ENCODE results near the gene GMPR2. TPM values are rescaled to one million over a fixed set of nuclear protein-coding genes. Genes with fewer than 3 reads are reported as not detected.
"Not testable (repeated sequence)": the region's sequence is repeated elsewhere in the genome, so short reads cannot be mapped to it uniquely, and the experiment has no call there.

The GMPR2 gene
- polyA plus RNA-seq, 4 donors, result 102 to 121 (median 118) TPM

DNA sequence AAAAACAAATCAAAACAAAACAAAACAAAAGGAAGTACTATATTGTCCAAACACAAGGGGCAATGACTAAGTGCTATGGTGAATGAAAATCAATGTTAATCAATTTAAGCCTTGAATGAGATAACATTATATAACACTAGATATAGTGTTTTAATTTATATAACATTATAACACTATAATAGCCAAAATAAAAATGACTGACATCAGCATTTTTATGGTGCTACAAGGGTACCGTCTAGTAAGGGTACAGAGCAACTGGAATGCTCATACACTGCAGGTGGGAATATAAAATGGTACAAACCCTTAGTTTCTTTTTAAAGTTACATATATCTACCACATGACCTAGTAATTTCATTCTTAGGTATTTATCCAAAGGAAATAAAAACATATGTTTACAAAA is 6.3 kb upstream of the GMPR2 start:
- DNase-seq (ENCODE audit: low read depth in 4 of 4, low spot score in 3 of 4), result no peak

DNA sequence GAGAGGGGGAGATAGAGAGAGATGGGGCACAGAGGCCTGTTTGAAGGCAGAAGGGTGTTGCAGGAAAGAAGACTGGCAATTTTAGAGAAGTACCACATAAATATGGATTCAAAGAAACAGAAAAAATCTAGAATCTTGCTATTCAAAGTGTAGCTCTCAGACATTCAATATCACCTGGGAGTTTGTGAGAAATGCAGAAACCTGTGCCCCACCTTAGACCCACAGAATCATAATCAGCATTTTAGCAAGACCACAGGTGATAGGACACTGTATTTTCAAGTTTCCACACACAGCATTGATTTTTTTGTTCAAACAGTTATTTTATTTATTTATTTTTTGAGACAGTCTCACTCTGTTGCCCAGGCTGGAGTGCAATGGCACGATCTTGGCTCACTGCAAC is 3.8 kb upstream of the GMPR2 start:
- DNase-seq (ENCODE audit: low read depth in 4 of 4, low spot score in 3 of 4), result no peak

DNA sequence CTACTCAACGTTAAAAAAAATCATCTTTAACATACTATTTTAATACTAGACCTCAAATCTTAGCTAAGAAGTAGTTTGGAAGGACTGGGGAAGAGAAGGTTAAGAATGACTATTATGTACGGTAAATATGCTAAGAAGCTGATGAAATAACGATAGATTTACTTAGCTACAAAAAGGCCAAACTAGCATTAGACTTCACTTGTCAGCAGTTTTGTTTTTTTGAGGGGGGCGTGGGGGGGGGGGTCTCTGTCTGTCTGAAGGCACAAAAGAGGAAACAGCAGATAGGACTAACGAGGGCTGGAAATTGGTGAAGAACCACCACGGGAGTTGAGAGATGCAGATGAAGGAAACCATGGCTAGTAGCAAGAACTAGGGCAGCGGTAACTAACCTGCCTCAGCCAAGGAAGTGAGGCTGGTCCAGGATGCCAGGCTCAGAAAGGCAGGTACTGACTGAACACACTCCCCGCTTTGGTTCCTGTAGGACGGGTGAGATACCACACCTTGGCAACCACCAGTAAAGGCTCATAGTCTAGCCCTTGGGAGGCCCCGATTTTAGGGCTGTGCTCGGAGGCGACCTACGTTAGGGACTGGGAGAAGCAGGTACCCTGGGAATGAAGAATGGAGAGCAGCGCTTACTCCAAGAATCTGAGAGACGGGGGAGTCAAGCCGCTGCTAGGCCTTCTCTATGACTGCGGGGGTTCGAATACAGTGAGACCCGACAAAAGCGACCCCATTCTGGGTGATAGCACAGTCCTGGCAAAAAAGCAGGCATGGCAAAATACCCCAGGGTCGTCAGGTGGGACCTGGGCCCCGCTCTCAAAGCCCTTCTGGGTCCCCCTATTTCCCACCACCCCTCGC is 1.2 kb upstream of the GMPR2 start:
- DNase-seq (ENCODE audit: low read depth in 4 of 4, low spot score in 3 of 4), result no peak

DNA sequence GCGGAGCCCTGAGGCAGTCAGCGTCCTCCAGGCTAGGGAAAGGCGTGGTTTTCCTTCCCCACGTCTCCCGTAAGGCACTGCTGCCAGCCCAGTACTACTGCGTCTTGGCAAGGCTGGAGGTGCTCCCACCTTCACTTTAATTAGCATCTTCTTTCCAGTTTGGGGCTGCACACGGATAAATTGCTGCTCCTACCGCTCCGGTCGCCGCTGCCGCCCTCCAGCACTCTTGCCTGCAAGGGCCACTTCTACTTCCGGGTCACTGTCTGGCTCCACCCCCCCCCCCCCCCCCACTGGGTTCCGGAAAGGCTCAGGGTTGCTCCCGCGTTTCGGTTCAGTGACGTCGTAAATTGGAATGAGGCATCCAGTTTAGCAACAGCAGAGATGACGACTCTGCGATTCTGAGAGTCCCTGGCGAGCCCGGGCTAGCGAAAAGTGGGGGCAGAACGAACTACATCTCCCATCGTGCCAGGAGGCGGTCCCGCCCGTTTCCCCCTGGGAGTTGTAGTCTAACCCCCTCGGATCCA is 546 bp upstream of the GMPR2 start, which contains the start of gene NEDD8:
Gene NEDD8 (minus strand): TSS at position 247 of the 524 bp plus-strand sequence. CDS start 100 bp downstream, at position 147.
- peak; percentile 82 to 89 (median 84) for DNase-seq (ENCODE audit: low read depth in 4 of 4, low spot score in 3 of 4)

DNA sequence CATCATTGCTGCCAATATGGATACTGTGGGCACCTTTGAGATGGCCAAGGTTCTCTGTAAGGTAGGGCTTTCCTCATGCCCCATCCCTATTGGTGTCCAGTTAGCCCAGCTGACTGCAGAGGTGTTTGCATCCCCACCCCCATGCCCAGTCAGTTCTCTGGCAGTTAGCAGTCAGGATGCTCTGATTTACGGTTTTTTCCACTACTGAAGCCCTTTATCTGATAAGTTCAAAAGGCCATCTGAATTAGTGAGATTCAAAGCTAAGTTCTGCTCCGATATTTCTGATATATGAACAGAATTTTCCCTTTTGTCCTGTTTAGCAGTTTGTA is 773 bp downstream of the GMPR2 start:
- no peak for DNase-seq (ENCODE audit: low read depth in 4 of 4, low spot score in 3 of 4)

DNA sequence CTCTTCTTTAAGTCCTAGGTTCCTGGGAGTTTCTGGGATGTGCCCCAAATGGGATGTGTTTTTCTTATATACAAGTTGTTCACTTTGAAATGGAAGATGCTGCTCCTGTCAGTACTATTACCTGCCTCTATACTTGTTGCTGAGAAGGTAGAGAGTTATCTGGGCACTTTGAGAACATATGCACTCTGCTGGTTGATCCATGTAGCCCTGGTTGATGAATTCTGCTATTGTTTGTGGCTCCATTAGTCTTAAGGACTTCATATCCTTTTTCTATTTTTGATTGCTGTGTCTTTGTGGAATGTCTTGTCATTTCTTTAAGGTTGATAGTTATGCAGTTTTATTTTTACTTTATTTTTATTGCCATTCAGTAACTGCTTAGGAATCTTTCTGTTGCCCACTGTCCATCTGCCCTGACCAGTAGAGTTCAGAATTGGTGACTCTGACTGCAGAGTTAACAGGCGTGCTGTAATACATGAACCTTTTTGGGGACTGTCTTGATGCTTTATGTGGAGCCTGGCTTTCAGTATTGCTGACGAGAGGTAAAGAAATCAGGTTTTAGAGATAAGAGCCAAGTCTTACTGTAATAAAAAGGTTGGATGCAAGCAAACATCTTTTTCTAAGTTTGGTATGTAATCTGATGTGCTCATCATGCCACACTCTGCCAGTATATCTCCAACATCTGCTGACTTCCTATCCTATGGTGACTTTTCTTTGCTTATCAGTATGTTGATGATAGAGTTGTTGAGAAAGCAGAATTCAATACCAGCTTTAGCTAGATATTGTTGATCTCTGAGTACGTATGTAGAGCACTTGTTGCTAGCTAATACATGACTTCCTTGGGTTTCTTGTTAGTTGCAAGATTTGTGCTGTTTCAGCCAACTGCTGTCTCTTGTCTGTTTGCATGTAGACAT is 1.6 kb downstream of the GMPR2 start:
- no peak for DNase-seq (ENCODE audit: low read depth in 4 of 4, low spot score in 3 of 4)

DNA sequence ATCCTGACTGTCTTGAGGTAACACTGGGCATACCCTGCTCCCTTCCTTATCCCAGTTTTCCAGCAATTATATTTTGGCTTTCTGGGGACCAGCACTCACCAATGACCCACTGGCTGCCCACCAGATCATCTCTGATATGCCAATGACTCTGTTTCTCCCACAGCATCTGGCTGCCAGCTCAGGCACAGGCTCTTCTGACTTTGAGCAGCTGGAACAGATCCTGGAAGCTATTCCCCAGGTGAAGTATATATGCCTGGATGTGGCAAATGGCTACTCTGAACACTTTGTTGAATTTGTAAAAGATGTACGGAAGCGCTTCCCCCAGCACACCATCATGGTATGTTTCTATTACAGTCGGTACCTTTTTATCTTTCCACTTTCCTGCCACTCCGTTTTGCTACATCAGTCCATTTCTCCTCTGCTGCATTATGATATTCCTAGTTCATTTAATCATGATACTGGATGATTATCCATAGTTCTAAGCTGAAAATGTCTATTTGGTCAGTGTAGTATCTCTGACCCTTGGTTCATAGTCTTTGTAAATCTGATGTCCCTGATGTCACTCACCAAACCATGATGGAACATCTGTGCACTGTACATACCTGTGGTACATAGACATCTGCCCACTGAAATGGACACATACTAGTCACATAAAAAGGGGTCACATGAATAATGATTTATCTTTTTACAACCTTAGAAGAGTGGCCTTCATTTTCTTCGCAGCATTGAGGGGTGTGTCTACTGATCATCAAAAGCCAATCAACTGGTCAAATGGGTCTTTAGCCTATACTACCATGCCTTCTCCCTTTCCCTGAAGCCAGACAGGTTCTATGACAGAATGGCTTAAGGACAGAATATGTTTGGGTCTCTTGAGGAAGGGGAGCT is 3.3 kb downstream of the GMPR2 start:
- DNase-seq (ENCODE audit: low read depth in 4 of 4, low spot score in 3 of 4), result no peak

DNA sequence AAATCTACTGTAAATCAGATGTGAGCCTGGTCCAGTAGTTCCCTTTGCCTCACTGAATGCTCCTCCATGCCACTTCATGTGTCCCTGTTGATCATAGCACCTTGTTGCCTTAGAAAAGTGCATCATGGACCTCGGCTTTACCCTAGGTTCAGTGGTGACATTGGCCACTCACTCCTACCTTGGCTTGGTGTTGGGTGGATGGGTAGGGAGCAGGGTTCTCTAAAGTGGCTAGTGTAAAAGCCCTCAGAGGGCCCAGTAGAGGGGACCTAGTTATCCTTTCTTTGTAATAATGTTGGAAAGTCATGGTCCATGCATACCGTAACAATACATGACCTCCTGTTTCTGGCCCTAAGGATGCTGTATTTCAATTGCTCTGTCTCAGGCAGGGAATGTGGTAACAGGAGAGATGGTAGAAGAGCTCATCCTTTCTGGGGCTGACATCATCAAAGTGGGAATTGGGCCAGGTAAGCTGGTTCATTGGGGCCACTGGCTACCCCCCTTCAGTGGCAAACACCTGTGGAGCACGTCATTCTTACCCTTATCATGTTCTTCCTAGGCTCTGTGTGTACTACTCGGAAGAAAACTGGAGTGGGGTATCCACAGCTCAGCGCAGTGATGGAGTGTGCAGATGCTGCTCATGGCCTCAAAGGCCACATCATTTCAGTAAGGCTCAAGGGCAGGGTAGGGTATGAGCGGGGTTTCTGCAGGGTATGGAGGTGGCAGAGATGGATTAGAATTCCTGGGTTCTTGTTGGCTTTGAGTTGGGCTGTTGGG is 4.1 kb downstream of the GMPR2 start:
- DNase-seq (ENCODE audit: low read depth in 4 of 4, low spot score in 3 of 4), result no peak

DNA sequence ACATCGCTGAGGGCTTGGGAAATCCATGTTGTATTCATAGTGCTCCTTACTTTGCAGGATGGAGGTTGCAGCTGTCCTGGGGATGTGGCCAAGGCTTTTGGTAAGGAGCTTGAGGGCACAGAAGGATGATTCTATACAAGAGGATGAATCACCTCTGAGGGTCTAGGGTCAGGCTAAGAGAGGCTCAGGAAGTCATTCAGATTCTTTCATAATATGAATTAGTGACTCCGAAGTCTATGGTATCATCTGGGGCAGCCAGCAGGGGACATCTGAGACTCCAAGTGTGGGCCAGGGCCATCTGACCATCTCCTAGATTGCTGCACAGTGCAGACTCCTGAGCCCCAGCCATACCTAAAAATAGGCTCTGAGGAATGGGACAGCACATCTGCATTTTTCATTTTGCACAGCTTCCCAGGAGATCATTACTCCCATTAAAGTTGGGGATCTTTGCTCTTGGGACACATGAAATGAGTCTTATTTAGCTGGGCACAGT is 4.8 kb downstream of the GMPR2 start:
- DNase-seq (ENCODE audit: low read depth in 4 of 4, low spot score in 3 of 4), result no peak

DNA sequence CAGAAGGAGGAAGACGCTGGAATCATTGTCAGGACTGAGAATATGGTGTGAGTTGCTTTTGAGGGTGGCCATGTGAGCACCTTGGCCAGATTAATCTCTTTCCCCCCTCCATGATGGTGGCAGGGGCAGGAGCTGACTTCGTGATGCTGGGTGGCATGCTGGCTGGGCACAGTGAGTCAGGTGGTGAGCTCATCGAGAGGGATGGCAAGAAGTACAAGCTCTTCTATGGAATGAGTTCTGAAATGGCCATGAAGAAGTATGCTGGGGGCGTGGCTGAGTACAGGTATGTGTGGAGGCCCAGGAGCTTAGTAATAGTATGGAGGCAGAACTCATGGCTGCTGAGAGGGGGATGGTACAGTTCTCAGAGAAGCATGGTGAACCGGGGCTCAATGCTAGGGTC is 5.4 kb downstream of the GMPR2 start:
- no peak for DNase-seq (ENCODE audit: low read depth in 4 of 4, low spot score in 3 of 4)

DNA sequence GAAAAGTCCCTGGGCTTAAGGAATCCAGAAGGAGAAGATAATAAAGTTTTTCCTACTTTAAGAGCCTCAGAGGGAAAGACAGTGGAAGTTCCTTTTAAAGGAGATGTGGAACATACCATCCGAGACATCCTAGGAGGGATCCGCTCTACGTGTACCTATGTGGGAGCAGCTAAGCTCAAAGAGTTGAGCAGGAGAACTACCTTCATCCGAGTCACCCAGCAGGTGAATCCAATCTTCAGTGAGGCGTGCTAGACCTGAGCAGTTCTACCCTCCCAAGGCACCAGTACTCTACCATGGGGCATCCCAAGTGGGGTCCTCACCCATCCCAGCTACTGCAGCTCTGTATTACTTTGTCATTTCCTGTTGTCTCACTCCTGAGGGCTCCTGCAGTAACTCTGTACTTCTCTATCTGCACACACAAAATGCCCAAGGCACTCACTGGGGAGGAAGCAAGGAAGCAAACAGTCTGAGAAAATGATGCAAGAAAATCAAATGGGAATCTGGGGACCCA is 5.9 kb downstream of the GMPR2 start:
- DNase-seq (ENCODE audit: low read depth in 4 of 4, low spot score in 3 of 4), result no peak

DNA sequence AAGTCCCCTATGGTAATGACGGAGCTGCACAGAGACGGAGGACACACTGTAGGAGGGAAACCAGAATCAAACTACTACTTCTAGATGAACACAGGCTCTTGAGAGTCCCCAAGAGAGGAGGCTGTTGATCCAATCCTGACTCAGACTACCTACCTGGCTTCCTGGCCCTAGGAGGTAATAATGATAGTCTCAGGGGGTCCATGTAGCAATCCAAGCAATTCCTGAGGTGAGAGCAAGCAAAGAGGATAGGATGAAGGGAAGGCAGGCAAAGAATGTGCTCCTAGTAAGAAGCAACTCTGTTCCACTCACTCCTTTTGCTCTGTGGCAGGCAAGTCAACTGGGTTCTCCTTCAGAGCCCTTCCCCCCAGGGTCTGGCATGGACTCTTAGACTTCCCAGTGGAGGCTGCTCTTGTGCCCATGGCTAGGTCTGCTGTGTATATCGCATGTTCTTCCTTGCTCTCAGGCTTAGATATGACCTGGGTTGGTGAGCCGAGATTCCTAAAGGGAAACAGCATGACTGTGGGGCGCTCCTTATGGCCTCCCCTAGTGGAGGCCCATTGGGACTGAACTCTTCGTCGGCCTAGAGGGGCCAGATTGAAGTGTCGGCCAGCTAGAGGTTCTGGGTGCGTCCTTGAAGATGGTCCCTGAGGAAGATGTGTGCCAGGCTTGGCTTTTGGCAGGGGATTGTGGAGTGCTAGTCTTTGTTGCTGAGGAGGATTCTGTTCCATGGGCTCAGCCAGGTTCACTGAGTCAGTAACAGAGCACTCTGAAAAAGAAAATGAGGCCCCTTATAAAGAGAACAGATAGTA is 7.6 kb downstream of the GMPR2 start:
- DNase-seq (ENCODE audit: low read depth in 4 of 4, low spot score in 3 of 4), result no peak

DNA sequence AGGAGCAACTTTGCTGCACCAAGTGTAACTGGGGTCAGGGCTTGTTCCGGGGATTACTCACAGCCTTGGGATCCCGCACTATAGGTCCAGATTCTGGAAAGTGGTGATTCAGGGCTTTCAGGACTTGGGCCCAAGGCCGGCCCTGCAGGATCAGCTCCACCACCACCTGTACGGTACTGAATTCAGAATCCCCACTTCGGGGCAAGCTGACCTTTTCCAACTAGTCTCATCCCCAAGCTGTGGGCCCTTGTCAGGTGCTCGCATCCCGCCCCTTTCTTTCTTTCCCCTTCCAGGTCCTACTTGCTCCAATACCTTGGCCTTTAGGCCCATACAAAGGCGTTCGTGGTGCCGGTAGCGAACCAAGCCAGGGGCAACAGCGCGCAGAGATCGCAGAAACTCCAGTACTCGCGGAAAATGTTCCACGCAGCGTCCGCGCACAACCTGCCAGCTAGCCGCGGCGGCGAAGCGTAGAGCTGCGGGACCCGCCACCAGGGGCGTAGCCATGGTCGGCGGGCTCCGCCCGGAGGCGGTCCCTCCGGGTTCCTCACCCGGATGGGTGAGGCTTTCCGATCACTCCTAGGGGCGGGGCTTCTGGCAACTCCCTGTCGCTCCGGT is 9.2 kb downstream of the GMPR2 start:
- DNase-seq (ENCODE audit: low read depth in 4 of 4, low spot score in 3 of 4), result peak in 3 of 4 donors; percentile 83 to 90 (median 88)

DNA sequence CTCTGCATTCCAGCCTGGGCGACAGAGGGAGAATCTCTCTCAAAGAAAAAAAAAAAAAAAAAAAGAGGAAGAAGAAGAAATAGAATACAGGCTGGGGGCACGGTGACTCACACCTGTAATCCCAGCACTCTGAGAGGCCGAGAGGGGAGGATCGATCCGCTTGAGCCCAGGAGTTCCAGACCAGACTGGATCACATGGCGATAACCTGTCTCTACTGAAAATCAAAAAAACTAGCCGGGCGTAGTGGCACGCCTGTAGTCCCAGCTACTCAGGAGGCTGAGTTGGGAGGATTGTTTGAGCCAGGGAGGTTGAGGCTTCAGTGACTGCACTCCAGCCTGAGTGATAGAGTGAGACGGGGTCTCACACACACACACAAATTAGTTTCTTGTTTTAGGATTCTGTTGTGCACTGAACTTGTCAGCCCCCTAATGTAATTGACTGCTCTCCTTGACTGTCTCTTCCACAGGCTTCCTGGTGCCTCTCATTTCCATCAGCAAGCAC is 10.7 kb downstream of the GMPR2 start:
- DNase-seq (ENCODE audit: low read depth in 4 of 4, low spot score in 3 of 4), result no peak

DNA sequence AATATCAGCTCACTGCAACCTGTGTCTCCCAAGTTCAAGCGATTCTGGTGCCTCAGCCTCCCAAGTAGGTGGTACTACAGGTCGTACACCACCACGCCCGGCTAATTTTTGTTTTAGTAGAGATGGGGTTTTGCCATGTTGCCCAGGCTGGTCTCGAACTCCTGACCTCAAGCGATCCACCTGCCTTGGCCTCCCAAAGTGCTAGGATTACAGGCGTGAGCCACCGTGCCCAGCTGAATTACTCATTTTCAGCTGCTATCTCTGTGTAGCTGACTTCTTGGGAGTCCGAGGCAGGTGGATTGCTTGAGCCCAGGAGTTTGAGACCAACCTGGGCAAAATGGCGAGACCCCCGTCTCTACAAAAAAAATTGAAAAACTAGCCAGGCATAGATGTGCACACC is 12.6 kb downstream of the GMPR2 start:
- not testable (repeated sequence) for DNase-seq (ENCODE audit: low read depth in 4 of 4, low spot score in 3 of 4)

DNA sequence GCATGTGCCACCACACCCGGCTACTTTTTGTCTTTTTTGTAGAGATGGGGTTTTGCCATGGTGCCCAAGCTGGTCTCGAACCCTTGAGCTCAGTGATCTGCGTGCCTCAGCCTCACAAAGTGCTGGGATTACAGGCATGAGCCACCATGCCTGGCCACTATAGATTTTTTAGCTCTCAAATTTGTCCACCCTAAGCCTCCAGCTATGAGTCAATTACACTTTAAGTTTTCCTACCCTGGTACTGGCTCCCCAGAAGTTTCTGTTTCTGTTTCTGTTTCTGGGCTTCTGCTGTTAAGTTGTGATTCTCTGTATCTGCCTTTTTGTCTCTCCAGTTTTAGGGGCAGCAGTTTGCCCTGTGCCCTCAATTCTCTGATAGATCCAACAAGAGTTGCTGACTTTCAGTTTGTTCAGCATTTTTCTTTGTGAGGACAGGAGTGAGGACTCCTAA is 14.1 kb downstream of the GMPR2 start:
- DNase-seq (ENCODE audit: low read depth in 4 of 4, low spot score in 3 of 4), result no peak

DNA sequence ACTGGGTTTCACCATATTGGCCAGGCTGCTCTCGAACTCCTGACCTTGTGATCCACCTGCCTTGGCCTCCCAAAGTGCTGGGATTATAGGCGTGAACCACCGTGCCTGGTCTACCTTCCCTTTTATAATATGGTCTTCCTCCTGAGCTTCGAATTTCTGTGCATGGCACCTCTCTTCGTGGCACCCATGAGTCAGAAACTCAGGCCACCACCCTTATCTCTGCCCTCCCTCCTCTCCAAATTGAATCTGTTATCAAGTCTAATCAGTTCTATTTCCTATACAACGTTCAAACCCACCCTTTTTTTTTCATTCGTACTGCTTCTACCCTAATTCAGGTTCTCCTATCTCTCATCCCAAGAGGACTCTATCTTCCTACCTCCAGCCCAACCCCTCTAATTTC is 14.7 kb downstream of the GMPR2 start:
- no peak for DNase-seq (ENCODE audit: low read depth in 4 of 4, low spot score in 3 of 4)
